Aorta (tissue), 5 donors: ENCODE results near the gene PTPRQ. TPM values are rescaled to one million over a fixed set of nuclear protein-coding genes. Genes with fewer than 3 reads are reported as not detected.

ENCODE experiments used
- ATAC-seq: fragments of 200-7000 bp; cut with Tn5 transposase; one replicate; pipeline ENCODE4 v1.9.1; 2022; ENCODE audit warnings: moderate library complexity; ENCODE audit not compliant: low FRiP score
- DNase-seq, 2 donors: peaks; one replicate each; pipeline ENCODE4 v3.0.0-alpha.2; 2020
- H3K27ac ChIP-seq, 2 donors: one replicate each; pipeline ENCODE4 v1.5.1; 2013; ENCODE audit warnings: low read length in 2 of 2, mild to moderate bottlenecking in 2 of 2, moderate library complexity in 2 of 2, control low read depth in 1 of 2, inconsistent platforms in 1 of 2, low read depth in 1 of 2
- H3K27me3 ChIP-seq, 2 donors: one replicate each; pipeline ENCODE4 v1.6.1; 2013; ENCODE audit warnings: control low read depth in 1 of 2, low read length in 1 of 2, mild to moderate bottlenecking in 1 of 2, moderate library complexity in 1 of 2; ENCODE audit not compliant: insufficient read depth in 2 of 2, control insufficient read depth in 1 of 2
- H3K36me3 ChIP-seq, 2 donors: one replicate each; pipeline ENCODE4 v1.6.1; 2013; ENCODE audit warnings: control low read depth in 1 of 2, low read length in 1 of 2, mild to moderate bottlenecking in 1 of 2; ENCODE audit not compliant: insufficient read depth in 2 of 2, control insufficient read depth in 1 of 2
- H3K4me1 ChIP-seq, 2 donors: one replicate each; pipeline ENCODE4 v1.6.1; 2013; ENCODE audit warnings: low read length in 2 of 2, control low read depth in 1 of 2, mild to moderate bottlenecking in 1 of 2, moderate library complexity in 1 of 2; ENCODE audit not compliant: insufficient read depth in 2 of 2, control insufficient read depth in 1 of 2
- H3K4me3 ChIP-seq, 2 donors: one replicate each; pipeline ENCODE4 v1.5.1; 2013; ENCODE audit warnings: low read length in 2 of 2, control low read depth in 1 of 2, mild to moderate bottlenecking in 1 of 2
- H3K9me3 ChIP-seq: one replicate; pipeline ENCODE4 v1.6.1; 2013; ENCODE audit warnings: mild to moderate bottlenecking, low read length; ENCODE audit not compliant: control insufficient read depth
- WGBS, 2 donors: extraction: QIAGEN DNeasy Blood & Tissue Kit; methylation state at CpG; one replicate each; pipeline ENCODE4 v1.1.7; 2013; 5-methylcytosine and 5-hydroxymethylcytosine counted together
- intact Hi-C, 2 donors: fragments of 100-400 bp; cut with DNase I; formaldehyde crosslinking; loops; one replicate each; pipeline versions ENCODE4 v1.14.2 to v1.15.0; 2022
- polyA plus RNA-seq, 2 donors: library from polyadenylated mRNA; stranded (reverse); fragments of 200-250 nt; gene quantifications; one replicate each; pipeline ENCODE4 v1.2.3, GENCODE V29; 2013
- total RNA-seq, 2 donors: library from RNA; stranded (reverse); fragmentation: NEBNext Ultra II Directional; extraction: Animal tissue kit (Norgen Biotek cat#: 25700); gene quantifications; one replicate each; pipeline ENCODE4 v1.2.1, GENCODE V29; 2021
- donor health status: healthy with polysubstance abuse.
- donor health status: Bipolar disorder and iron deficiency.
- donor health status: DM: no; HTN: no; CAD: no.
- donor health status: DM: no; HTN: no; CAD: no.
- donor health status: DM: yes; HTN: yes; CAD: no.

Gene PTPRQ
- total and polyA plus RNA-seq, 4 donors, result 0.08 to 10.3 (median 2.2) TPM; not detected in 1

- no peak overlapping the region for H3K27ac ChIP-seq
- no peaks in the 10 kb centered on the region for H3K4me1 ChIP-seq
- DNase-seq (no peak), ATAC-seq (no peak)
- no peaks in the 10 kb centered on the region for H3K9me3 ChIP-seq
- no peak overlapping the region for H3K4me3 ChIP-seq
- WGBS, 2 donors, result 93 to 96% methylated on average over 1 of the region's 1 CpG
- H3K36me3 ChIP-seq, result no peaks in the 10 kb centered on the region
- peaks cover 0 to 2% of the 10 kb centered on the region in 2 donors for H3K27me3 ChIP-seq
- intact Hi-C loops, result no loop called here
These were observed 115.7 kb downstream of the PTPRQ start for GRCh38 chr12:80559766-80560165.

GRCh38 chr12:80565271-80565670 is 121.2 kb downstream of the PTPRQ start:
- intact Hi-C loops, result no loop called here
- Histone ChIP-seq H3K4me1 (no peaks in the 10 kb centered on the region), H3K27me3 (peaks cover 0 to 2% of the 10 kb centered on the region in 2 donors), H3K4me3 (no peak overlapping the region), H3K27ac (no peak overlapping the region), H3K9me3 (no peaks in the 10 kb centered on the region), H3K36me3 (no peaks in the 10 kb centered on the region)
- ATAC-seq (no peak), DNase-seq (no peak)
- WGBS, 2 donors, result 18 to 19% methylated on average over 2 of the region's 2 CpGs

- DNase-seq (no peak), ATAC-seq (no peak)
- Histone ChIP-seq H3K4me3 (no peak overlapping the region), H3K27me3 (no peaks in the 10 kb centered on the region), H3K27ac (no peak overlapping the region), H3K4me1 (no peaks in the 10 kb centered on the region), H3K9me3 (no peaks in the 10 kb centered on the region), H3K36me3 (no peaks in the 10 kb centered on the region)
- intact Hi-C loops, result no loop called here
These were observed 123.4 kb downstream of the PTPRQ start for GRCh38 chr12:80567401-80567800.

GRCh38 chr12:80576641-80577418 is 132.8 kb downstream of the PTPRQ start:
- H3K4me1 ChIP-seq, result no peaks in the 10 kb centered on the region
- no peaks in the 10 kb centered on the region for H3K36me3 ChIP-seq
- H3K27me3 ChIP-seq, result no peaks in the 10 kb centered on the region
- WGBS, 2 donors, result 88 to 89% methylated on average over 3 of the region's 3 CpGs
- ATAC-seq, result no peak
- intact Hi-C loops, result no loop called here
- no peak overlapping the region for H3K4me3 ChIP-seq
- DNase-seq, result no peak
- no peaks in the 10 kb centered on the region for H3K9me3 ChIP-seq
- H3K27ac ChIP-seq, result no peak overlapping the region

- no peak for ATAC-seq
- intact Hi-C loops, result no loop called here
- Histone ChIP-seq H3K27ac (no peak overlapping the region), H3K27me3 (no peaks in the 10 kb centered on the region), H3K36me3 (no peaks in the 10 kb centered on the region), H3K4me3 (no peak overlapping the region), H3K9me3 (no peaks in the 10 kb centered on the region), H3K4me1 (no peaks in the 10 kb centered on the region)
- 79 to 82% methylated on average over 1 of the region's 1 CpG for WGBS, 2 donors
- DNase-seq, result no peak
These were observed 136.2 kb downstream of the PTPRQ start for GRCh38 chr12:80580254-80580653.

GRCh38 chr12:80581783-80582182 is 137.7 kb downstream of the PTPRQ start:
- Histone ChIP-seq H3K27me3 (no peaks in the 10 kb centered on the region), H3K4me1 (no peaks in the 10 kb centered on the region), H3K9me3 (no peaks in the 10 kb centered on the region), H3K27ac (no peak overlapping the region), H3K4me3 (no peak overlapping the region), H3K36me3 (no peaks in the 10 kb centered on the region)
- ATAC-seq (no peak), DNase-seq (no peak)
- intact Hi-C loops, result no loop called here
- WGBS, 2 donors, result 86 to 88% methylated on average over 2 of the region's 2 CpGs

GRCh38 chr12:80582431-80582830 is 138.4 kb downstream of the PTPRQ start:
- 58 to 60% methylated on average over 2 of the region's 2 CpGs for WGBS, 2 donors
- Histone ChIP-seq H3K9me3 (no peaks in the 10 kb centered on the region), H3K4me1 (no peaks in the 10 kb centered on the region), H3K27me3 (no peaks in the 10 kb centered on the region), H3K36me3 (no peaks in the 10 kb centered on the region), H3K4me3 (no peak overlapping the region), H3K27ac (no peak overlapping the region)
- no peak for DNase-seq
- no peak for ATAC-seq
- intact Hi-C loops, result no loop called here

GRCh38 chr12:80589077-80589476 is 145.0 kb downstream of the PTPRQ start:
- Histone ChIP-seq H3K4me3 (no peak overlapping the region), H3K36me3 (no peaks in the 10 kb centered on the region), H3K27ac (no peak overlapping the region), H3K4me1 (no peaks in the 10 kb centered on the region), H3K9me3 (no peaks in the 10 kb centered on the region), H3K27me3 (no peaks in the 10 kb centered on the region)
- DNase-seq (no peak), ATAC-seq (no peak)
- intact Hi-C loops, result no loop called here

GRCh38 chr12:80590085-80590484 is 146.1 kb downstream of the PTPRQ start:
- Histone ChIP-seq H3K9me3 (no peaks in the 10 kb centered on the region), H3K27me3 (no peaks in the 10 kb centered on the region), H3K36me3 (no peaks in the 10 kb centered on the region), H3K4me1 (no peaks in the 10 kb centered on the region), H3K27ac (no peak overlapping the region), H3K4me3 (no peak overlapping the region)
- WGBS, 2 donors, result 95 to 100% methylated on average over 4 of the region's 4 CpGs
- DNase-seq (no peak), ATAC-seq (no peak)
- intact Hi-C loops, result loop anchor here (10.0 kb wide), 1 partner anchor 115 kb away; no protein-coding TSS in a partner anchor
